Measurements from ENCODE around the gene PAX6.

DNA sequence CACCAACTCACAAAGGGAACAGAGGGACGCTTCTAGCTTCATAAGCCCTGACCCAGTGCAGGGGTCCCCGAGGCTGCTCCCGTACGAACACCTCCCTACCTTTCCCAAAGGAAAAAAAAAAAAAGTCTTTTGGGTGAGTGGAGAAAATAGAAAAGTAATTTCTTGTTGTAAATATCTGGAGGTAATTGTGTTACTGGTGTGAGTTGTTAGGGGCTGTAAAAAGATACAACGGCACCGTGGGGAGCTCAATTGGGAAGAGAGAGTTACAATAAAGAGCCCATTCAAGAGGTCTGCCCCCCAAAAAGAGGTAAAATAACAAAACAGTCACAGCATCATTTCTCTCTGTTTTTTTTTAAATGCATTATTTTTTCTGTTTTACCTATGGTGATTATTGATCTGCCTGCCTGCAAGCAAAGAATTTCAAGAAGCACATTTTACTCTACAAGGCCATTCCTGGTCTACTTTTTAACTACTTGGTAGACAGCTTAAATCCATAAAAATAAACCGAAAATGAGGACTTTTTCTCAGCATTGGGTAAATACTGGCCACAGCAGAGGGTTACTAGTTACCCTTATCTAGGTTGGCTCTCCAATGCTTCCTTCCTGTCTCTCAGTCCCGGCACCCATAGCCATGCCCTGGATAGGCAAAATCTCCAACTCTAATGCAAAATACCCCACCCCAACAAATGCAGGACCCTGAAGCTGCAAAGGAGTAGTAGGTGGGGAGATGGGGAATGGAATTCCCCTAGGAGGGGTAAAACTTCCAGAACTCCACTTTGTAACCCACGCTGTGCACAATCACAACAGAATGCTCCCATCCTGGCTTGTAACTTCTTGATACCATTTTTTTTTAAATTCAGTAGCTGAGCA lies 3.1 kb downstream of the PAX6 start:
- TF ChIP-seq, protein P1, sequence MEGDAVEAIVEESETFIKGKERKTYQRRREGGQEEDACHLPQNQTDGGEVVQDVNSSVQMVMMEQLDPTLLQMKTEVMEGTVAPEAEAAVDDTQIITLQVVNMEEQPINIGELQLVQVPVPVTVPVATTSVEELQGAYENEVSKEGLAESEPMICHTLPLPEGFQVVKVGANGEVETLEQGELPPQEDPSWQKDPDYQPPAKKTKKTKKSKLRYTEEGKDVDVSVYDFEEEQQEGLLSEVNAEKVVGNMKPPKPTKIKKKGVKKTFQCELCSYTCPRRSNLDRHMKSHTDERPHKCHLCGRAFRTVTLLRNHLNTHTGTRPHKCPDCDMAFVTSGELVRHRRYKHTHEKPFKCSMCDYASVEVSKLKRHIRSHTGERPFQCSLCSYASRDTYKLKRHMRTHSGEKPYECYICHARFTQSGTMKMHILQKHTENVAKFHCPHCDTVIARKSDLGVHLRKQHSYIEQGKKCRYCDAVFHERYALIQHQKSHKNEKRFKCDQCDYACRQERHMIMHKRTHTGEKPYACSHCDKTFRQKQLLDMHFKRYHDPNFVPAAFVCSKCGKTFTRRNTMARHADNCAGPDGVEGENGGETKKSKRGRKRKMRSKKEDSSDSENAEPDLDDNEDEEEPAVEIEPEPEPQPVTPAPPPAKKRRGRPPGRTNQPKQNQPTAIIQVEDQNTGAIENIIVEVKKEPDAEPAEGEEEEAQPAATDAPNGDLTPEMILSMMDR (conservative IDR thresholded peaks at IDR 0.05; ENCODE audit: low read depth, low read length), result no peak
- TF ChIP-seq EZH2 (IDR thresholded peaks at IDR 0.05; ENCODE audit: borderline replicate concordance, low read depth, low read length, poor library complexity, severe bottlenecking), result no peak
